Left colon (tissue), 2 donors: ENCODE data around the gene CENPVL2. TPM values are rescaled to one million over a fixed set of nuclear protein-coding genes. Genes with fewer than 3 reads are reported as not detected.
"Not testable (repeated sequence)": the region's sequence is repeated elsewhere in the genome, so short reads cannot be mapped to it uniquely, and the experiment has no call there.

Source experiments
- ATAC-seq: fragments of 200-7000 bp; cut with Tn5 transposase; one replicate; pipeline ENCODE4 v1.9.1; 2020; ENCODE audit warnings: mild to moderate bottlenecking, moderate library complexity
- DNase-seq, 2 donors: peaks; one replicate each; pipeline ENCODE4 v3.0.0-alpha.2; 2020
- intact Hi-C, 2 donors: fragments of 100-400 bp; cut with DNase I in 1 of 2; cut with micrococcal nuclease in 1 of 2; formaldehyde crosslinking; loops; one replicate each; pipeline versions ENCODE4 v1.11.2 to v1.14.0; 2022; cut with DNase I, micrococcal nuclease
- long read RNA-seq: library from polyadenylated mRNA; unstranded; transcript quantifications from one replicate; pipeline ENCODE4 v2.0.0, GENCODE V29; 2021
- total RNA-seq, 2 donors: library from RNA; stranded (reverse); fragmentation: NEBNext Ultra II Directional; extraction: Animal tissue kit (Norgen Biotek cat#: 25700); gene quantifications; one replicate each; pipeline ENCODE4 v1.2.1, GENCODE V29; 2021
- donor health status: DM: no; HTN: no; CAD: no.
- donor health status: DM: yes; HTN: yes; CAD: no.

CENPVL2 gene
- not detected for total RNA-seq
- long read RNA-seq: 0 reads

- intact Hi-C loops, DNase-seq, ATAC-seq: not testable (repeated sequence)
These were observed at the start of gene CENPVL2 for GRCh38 chrX:51682720-51683062. TSS of gene CENPVL2 (minus strand) at chrX:51682831. CDS start at chrX:51682831, 0 bp downstream.

- DNase-seq (no peak), ATAC-seq (no peak)
- intact Hi-C loops: no loop called here
These were observed 45.6 kb upstream of the CENPVL2 start for GRCh38 chrX:51728202-51728601.

GRCh38 chrX:51712943-51713647 lies 30.5 kb upstream of the CENPVL2 start:
- DNase-seq, intact Hi-C loops, ATAC-seq: not testable (repeated sequence)

DNA sequence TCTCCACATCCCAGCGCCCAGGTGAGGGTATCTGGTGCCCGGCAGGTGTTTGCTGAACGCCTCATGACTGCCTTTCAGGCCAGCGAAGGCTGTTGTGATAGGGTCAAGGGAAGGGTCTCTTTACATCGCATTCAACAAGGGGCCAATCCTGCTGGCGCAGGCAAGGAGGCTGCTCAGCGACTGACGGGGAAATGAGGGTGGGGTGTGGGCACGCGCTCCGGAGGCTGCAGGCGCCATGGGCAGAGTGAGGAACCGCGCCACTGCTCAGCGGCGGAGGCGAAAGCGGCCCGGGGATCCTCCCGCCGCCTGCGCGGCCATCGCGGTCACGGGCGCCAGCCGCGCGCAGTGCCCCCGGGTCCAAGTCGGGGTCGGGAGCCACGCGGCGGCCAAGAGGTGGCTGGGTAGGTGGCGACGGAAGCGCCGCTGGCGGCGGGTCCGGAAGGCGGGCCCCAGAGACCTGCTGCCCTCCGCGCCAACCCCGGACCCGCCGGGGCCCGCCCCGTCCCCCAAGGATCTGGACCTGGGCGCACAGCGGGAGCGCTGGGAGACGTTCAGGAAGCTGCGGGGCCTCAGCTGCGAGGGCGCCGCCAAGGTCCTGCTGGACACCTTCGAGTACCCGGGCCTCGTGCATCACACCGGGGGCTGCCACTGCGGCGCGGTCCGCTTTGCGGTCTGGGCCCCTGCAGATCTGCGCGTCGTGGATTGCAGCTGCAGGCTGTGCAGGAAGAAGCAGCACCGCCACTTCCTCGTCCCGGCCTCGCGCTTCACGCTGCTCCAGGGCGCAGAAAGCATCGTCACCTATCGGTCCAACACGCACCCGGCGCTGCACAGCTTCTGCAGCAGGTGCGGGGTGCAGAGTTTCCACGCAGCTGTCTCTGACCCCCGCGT lies 27.9 kb upstream of the CENPVL2 start, which contains the start of gene CENPVL1:
Gene CENPVL1, plus strand, starts transcription at position 236 of the 888 bp plus-strand sequence. Its CDS starts 0 bp downstream, at position 236.
- ATAC-seq, intact Hi-C loops, DNase-seq: not testable (repeated sequence)

DNA sequence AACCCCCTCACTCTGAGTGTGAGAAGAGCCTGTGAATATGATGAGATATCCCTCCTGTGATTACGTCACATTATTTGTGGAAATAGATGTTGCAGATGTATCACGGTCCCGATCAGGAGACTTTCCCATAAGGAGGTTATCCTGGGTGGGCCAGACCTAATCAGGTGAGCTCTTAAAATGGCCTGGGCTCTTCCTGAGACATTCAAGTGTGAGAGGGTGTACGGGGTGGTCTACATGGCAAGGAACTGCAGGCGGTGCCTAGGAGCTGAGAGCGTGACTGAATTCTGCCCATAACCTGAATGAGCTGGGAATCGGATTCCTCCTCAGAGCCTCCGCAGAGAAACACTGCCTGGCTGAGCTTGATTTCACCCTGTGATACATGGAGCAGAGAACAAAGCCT lies 14.8 kb upstream of the CENPVL2 start:
- intact Hi-C loops: no loop called here
- no peak for DNase-seq

DNA sequence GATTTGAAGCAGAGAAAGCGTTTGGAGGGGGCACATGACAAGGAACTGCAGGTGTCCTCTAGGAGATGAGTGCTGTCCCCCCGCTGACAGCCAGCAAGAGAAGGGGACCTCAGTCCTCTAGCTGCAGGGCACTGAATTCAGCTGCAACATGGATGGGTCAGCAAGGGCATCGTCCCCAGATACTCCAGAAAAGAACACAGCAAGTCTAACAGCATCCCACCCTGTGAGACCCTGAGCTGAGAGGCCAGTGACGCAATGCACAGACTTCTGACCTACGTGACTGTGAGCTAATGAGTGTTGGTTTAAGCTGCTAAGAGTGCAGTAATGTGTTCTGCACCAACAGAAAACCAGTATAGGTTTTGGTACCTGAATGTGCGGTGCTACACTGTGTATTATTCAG lies 11.6 kb upstream of the CENPVL2 start:
- DNase-seq (no peak), ATAC-seq (no peak)
- intact Hi-C loops: no loop called here

More for the DNA sequence above, 14.8 kb upstream of the CENPVL2 start:
- no peak for ATAC-seq

- ATAC-seq, intact Hi-C loops, DNase-seq: not testable (repeated sequence)
These were observed 567 bp downstream of the CENPVL2 start for GRCh38 chrX:51681808-51682719.

GRCh38 chrX:51679689-51680433 lies 2.8 kb downstream of the CENPVL2 start:
- DNase-seq, intact Hi-C loops, ATAC-seq: not testable (repeated sequence)

- ATAC-seq (no peak), DNase-seq (no peak)
- intact Hi-C loops: no loop called here
These were observed 16.6 kb downstream of the CENPVL2 start for GRCh38 chrX:51665981-51666380.

- no peak for ATAC-seq
- intact Hi-C loops: no loop called here
- DNase-seq: no peak
These were observed 39.3 kb downstream of the CENPVL2 start for GRCh38 chrX:51643377-51643776.

GRCh38 chrX:51641421-51642021 lies 41.1 kb downstream of the CENPVL2 start:
- DNase-seq (no peak), ATAC-seq (peak; percentile 37)

DNA sequence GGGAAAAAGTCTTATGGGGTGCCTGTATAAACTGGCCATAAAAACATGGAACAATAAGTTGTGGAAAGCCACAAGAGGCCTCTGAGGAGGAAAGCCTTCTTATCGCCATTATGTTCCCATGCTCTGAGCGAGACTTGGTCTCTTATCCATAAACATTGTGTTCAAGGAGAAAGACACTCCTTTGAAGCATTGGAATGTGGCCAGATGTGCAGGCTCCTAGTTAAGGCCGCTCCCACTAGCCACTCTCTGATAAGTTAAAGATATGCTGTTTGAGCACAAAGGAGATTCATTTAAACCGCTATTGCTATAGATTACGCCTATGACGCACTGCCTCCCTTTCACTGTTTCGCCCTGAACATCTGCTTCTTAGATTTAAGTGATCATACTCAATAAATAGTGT lies 46.1 kb downstream of the CENPVL2 start:
- DNase-seq, intact Hi-C loops, ATAC-seq: not testable (repeated sequence)

More at GRCh38 chrX:51641421-51642021, 41.1 kb downstream of the CENPVL2 start:
- intact Hi-C loops: no loop called here

Other genes with a start within 250 kb of the CENPVL2 start
- gene NUDT11, start 186.2 kb downstream of the CENPVL2 start, total RNA-seq: 1 to 10 TPM in 1 of 2 donors, under 1 TPM in 1; 0.31 to 1.7 TPM
- not detected for gene CENPVL3, start 63.9 kb downstream of the CENPVL2 start, total RNA-seq
- not detected for gene CENPVL1, start 27.7 kb upstream of the CENPVL2 start, total RNA-seq
- 1 to 10 TPM; 4.2 to 6.6 TPM for gene GSPT2, start 60.6 kb upstream of the CENPVL2 start, total RNA-seq
- 10 to 100 TPM; 76.1 to 96.6 TPM for gene MAGED1, start 210.8 kb upstream of the CENPVL2 start, total RNA-seq